OCI-LY7 (cell line): ENCODE measurements around the gene ESYT2. TPM values are rescaled to one million over a fixed set of nuclear protein-coding genes. Genes with fewer than 3 reads are reported as not detected.

Source experiments
- BruUV-seq: library from RNA; stranded (reverse); fragments of 400-500 nt; replicated peaks from 2 replicates; lab custom pipeline; 2021; lab: Mats Ljungman, UMichigan
- CTCF ChIA-PET: fragments of 300-600 bp; sonication (Branson Sonifier 250); formaldehyde crosslinking; loops from one replicate; lab custom pipeline; 2022; ENCODE audit warnings: antibody characterized with exemption; ENCODE audit not compliant: unreplicated experiment; lab: Charles Lee
- POLR2A ChIA-PET: fragments of 300-600 bp; sonication (Branson Sonifier 250); formaldehyde crosslinking; loops from one replicate; lab custom pipeline; 2022; ENCODE audit warnings: antibody characterized with exemption; lab: Charles Lee
- DNase-seq: peaks from one replicate; pipeline ENCODE4 v3.0.0-alpha.2; 2015; ENCODE audit warnings: low spot score
- H2AFZ ChIP-seq: fragments of 200-600 bp; sonication (generic), shearing (Covaris generic); 2 replicates; pipeline ENCODE4 v1.6.1; 2014; ENCODE audit warnings: mild to moderate bottlenecking, antibody characterized with exemption, low read length, moderate library complexity
- H3K27ac ChIP-seq: fragments of 200-600 bp; sonication (generic); 2 replicates; pipeline ENCODE4 v1.5.1; 2014; ENCODE audit warnings: mixed run types, low read depth, mild to moderate bottlenecking, moderate library complexity, low read length, inconsistent platforms; ENCODE audit not compliant: poor library complexity, severe bottlenecking
- H3K36me3 ChIP-seq: fragments of 200-600 bp; sonication (generic); 2 replicates; pipeline ENCODE4 v1.6.1; 2014; ENCODE audit warnings: mild to moderate bottlenecking, antibody characterized with exemption, low read length, moderate library complexity, mixed read lengths; ENCODE audit not compliant: insufficient read depth
- H3K4me1 ChIP-seq: fragments of 200-600 bp; sonication (generic); 2 replicates; pipeline ENCODE4 v1.5.1; 2014; ENCODE audit warnings: mild to moderate bottlenecking, low read length; ENCODE audit not compliant: insufficient read depth, poor library complexity, severe bottlenecking
- H3K4me2 ChIP-seq: fragments of 200-600 bp; sonication (generic); 2 replicates; pipeline ENCODE4 v1.6.1; 2014; ENCODE audit warnings: mild to moderate bottlenecking, low read length
- H3K4me3 ChIP-seq: fragments of 200-600 bp; sonication (generic); 2 replicates; pipeline ENCODE4 v1.5.1; 2014; ENCODE audit warnings: mild to moderate bottlenecking, low read depth, low read length; ENCODE audit not compliant: poor library complexity, severe bottlenecking
- H3K79me2 ChIP-seq: fragments of 200-600 bp; sonication (generic); 2 replicates; pipeline ENCODE4 v1.6.1; 2016; ENCODE audit warnings: low read depth, mild to moderate bottlenecking, low read length, moderate library complexity, mixed read lengths; ENCODE audit not compliant: insufficient read depth
- H3K9me2 ChIP-seq: fragments of 200-600 bp; sonication (generic); 2 replicates; pipeline ENCODE4 v1.6.1; 2016; ENCODE audit warnings: mild to moderate bottlenecking, low read length, mixed read lengths; ENCODE audit not compliant: insufficient read depth
- H3K9me3 ChIP-seq: fragments of 200-600 bp; sonication (generic); 2 replicates; pipeline ENCODE4 v1.6.1; 2014; ENCODE audit warnings: mild to moderate bottlenecking, mixed run types, low read length, mixed read lengths
- H4K20me1 ChIP-seq: fragments of 200-600 bp; sonication (generic); 2 replicates; pipeline ENCODE4 v1.6.1; 2014; ENCODE audit warnings: mild to moderate bottlenecking, antibody characterized with exemption, low read length, moderate library complexity, mixed read lengths; ENCODE audit not compliant: insufficient read depth
- CTCF ChIP-seq: fragments of 200-600 bp; sonication (generic); conservative IDR thresholded peaks from 2 replicates; pipeline ENCODE4 v1.5.1; 2014; ENCODE audit warnings: mild to moderate bottlenecking, antibody characterized with exemption, low read length, moderate library complexity, mixed read lengths
- EZH2phosphoT487 ChIP-seq: fragments of 200-600 bp; sonication (generic); IDR thresholded peaks from 2 replicates; pipeline ENCODE4 v1.6.1; 2018; ENCODE audit warnings: low read depth, borderline replicate concordance, mild to moderate bottlenecking, mixed run types, antibody characterized with exemption, low read length, moderate library complexity, mixed read lengths
- intact Hi-C: fragments of 100-400 bp; cut with micrococcal nuclease; formaldehyde crosslinking; loops from one replicate; pipeline ENCODE4 v1.10.0; 2022; ENCODE audit not compliant: unreplicated experiment
- total RNA-seq, 2 experiments: library from RNA; depleted of rRNA in 1 of 2; stranded (reverse); fragments of >200 nt in 1 of 2; shearing (Covaris generic) in 1 of 2; gene quantifications; 2 replicates each; pipeline ENCODE4 v1.2.3, GENCODE V29; 2014 to 2022

ESYT2 gene
- total RNA-seq, 2 experiments from 2014 or later, result 24.2 to 33.7 TPM

GRCh38 chr7:158816271-158816670 is 13.0 kb downstream of the ESYT2 start:
- DNase-seq, result no peak
- no peak overlapping the region for H2AFZ ChIP-seq
- no peaks in the 10 kb centered on the region for H3K36me3 ChIP-seq
- H3K27ac ChIP-seq, result no peak overlapping the region
- no peaks in the 10 kb centered on the region for H3K9me3 ChIP-seq
- no peak overlapping the region for H3K4me2 ChIP-seq
- TF ChIP-seq CTCF, result no peak
- no peak for TF ChIP-seq EZH2phosphoT487
- H3K79me2 ChIP-seq, result peaks cover 25% of the 10 kb centered on the region
- intact Hi-C loops, result no loop called here
- POLR2A ChIA-PET, result interaction anchor here (0.6 to 1.8 kb wide), 2 partner anchors 8 to 47 kb away, joined by 5 to 6 read pairs; no protein-coding TSS in a partner anchor
- H4K20me1 ChIP-seq, result peaks cover 9% of the 10 kb centered on the region; the same call in 1 of the 2 replicates
- CTCF ChIA-PET, result interaction anchor here (0.9 kb wide), 1 partner anchor 11 kb away, joined by 3 read pairs; no protein-coding TSS in a partner anchor
- BruUV-seq, result no TSS peak
- H3K4me1 ChIP-seq, result peaks cover 31% of the 10 kb centered on the region
- H3K4me3 ChIP-seq, result no peak overlapping the region
- H3K9me2 ChIP-seq, result no peaks in the 10 kb centered on the region

DNA sequence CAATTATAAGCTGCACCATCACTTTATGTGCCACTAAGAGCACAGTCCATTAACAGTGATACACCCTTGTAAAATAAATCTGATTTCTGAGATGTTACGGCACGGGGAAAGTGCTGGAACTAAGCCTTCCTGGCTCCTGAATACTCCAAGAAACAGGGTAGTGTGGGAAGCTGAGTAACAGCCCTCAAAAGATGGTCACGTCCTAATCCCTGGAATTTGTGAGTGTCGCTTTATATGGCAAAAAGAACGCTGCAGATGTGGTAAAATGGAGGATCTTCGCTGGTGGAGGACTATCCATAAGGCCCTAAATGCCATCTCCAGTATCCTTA is 13.5 kb downstream of the ESYT2 start:
- no TSS peak for BruUV-seq
- DNase-seq, result no peak
- H3K79me2 ChIP-seq, result peaks cover 20% of the 10 kb centered on the region
- POLR2A ChIA-PET, result interaction anchor here (0.6 to 1.8 kb wide), 2 partner anchors 8 to 48 kb away, joined by 5 to 6 read pairs; no protein-coding TSS in a partner anchor
- H3K27ac ChIP-seq, result no peak overlapping the region
- peak overlapping the region; percentile 46 for H3K4me2 ChIP-seq
- no peak overlapping the region for H3K4me3 ChIP-seq
- no peak overlapping the region for H2AFZ ChIP-seq
- CTCF ChIA-PET, result no interaction called here
- peaks cover 31% of the 10 kb centered on the region for H3K4me1 ChIP-seq
- H4K20me1 ChIP-seq, result peaks cover 9% of the 10 kb centered on the region; the same call in 1 of the 2 replicates
- H3K36me3 ChIP-seq, result no peaks in the 10 kb centered on the region
- TF ChIP-seq CTCF (no peak), EZH2phosphoT487 (no peak)
- no peaks in the 10 kb centered on the region for H3K9me2 ChIP-seq
- H3K9me3 ChIP-seq, result no peaks in the 10 kb centered on the region
- intact Hi-C loops, result no loop called here

- no peak for TF ChIP-seq CTCF
- intact Hi-C loops, result no loop called here
- ChIA-PET CTCF (no interaction called here), POLR2A (interaction anchor here (0.6 to 1.8 kb wide), 2 partner anchors 9 to 12 kb away, joined by 3 to 6 read pairs; no protein-coding TSS in a partner anchor)
- Histone ChIP-seq H3K9me3 (no peaks in the 10 kb centered on the region), H3K36me3 (no peaks in the 10 kb centered on the region), H3K4me2 (peak overlapping the region; percentile 46), H3K79me2 (peaks cover 17% of the 10 kb centered on the region), H3K9me2 (no peaks in the 10 kb centered on the region), H3K4me1 (peaks cover 31% of the 10 kb centered on the region), H2AFZ (no peak overlapping the region; the same call in 1 of the 2 replicates), H4K20me1 (peaks cover 9% of the 10 kb centered on the region; the same call in 1 of the 2 replicates), H3K27ac (peak overlapping the region; percentile 14), H3K4me3 (peak overlapping the region; percentile 26)
- no peak for DNase-seq
- BruUV-seq, result no TSS peak
These were observed 14.1 kb downstream of the ESYT2 start for GRCh38 chr7:158815083-158815799.
